MM.1S (cell line): ENCODE data around the gene SPEM3.

ENCODE experiments used
- CTCF ChIP-seq: fragments of 300-600 bp; sonication (generic); IDR thresholded peaks from 2 replicates; pipeline ENCODE4 v1.5.1; 2016; ENCODE audit warnings: antibody characterized with exemption, low read length, mixed read lengths
- EZH2 ChIP-seq: fragments of 300-600 bp; sonication (generic); optimal IDR thresholded peaks from 2 replicates; pipeline ENCODE3; 2017; ENCODE audit warnings: low read depth, mild to moderate bottlenecking, antibody characterized with exemption, low read length, mixed read lengths

- TF ChIP-seq CTCF (no peak), EZH2 (no peak)
Measured at GRCh38 chr17:7407082-7407481, 21.6 kb upstream of the SPEM3 start.
